Measurements from ENCODE around the gene ZSCAN23. TPM values are rescaled to one million over a fixed set of nuclear protein-coding genes. Genes with fewer than 3 reads are reported as not detected.

The ZSCAN23 gene
- total and polyA plus RNA-seq, 9 of the 15 experiments (the other 6 are each of a cell fraction or from before 2014, with no cell fraction given): 0.05 to 0.29 (median 0.21) TPM; not detected in 1

GRCh38 chr6:28489366-28490204 lies 46.3 kb upstream of the ZSCAN23 start (continued):
- TF ChIP-seq ZNF277 (CRISPR knock-in tag; IDR thresholded peaks at IDR 0.05; ENCODE audit: borderline replicate concordance) (no peak), CSDE1 (IDR thresholded peaks at IDR 0.05) (no peak; a peak in 1 of 4 replicates), TGIF2 (CRISPR knock-in tag; IDR thresholded peaks at IDR 0.05) (no peak; the same call in 1 of the 2 replicates), MCM2 (IDR thresholded peaks at IDR 0.05; ENCODE audit: low read depth) (no peak), BHLHE40 (IDR thresholded peaks at IDR 0.05; ENCODE audit: low read length) (peak; percentile 87), ARID2 (IDR thresholded peaks at IDR 0.05) (0 out of 2 replicates have a peak, but pooled peaks have one; percentile 23), ZNF124 (CRISPR knock-in tag; IDR thresholded peaks at IDR 0.05) (no peak), ZFP91 (CRISPR knock-in tag; IDR thresholded peaks at IDR 0.05) (no peak), HSF4 (CRISPR knock-in tag; IDR thresholded peaks at IDR 0.05; ENCODE audit: borderline replicate concordance) (no peak), TFE3 (CRISPR knock-in tag; IDR thresholded peaks at IDR 0.05) (peak; percentile 94), NONO (IDR thresholded peaks at IDR 0.05; ENCODE audit: low read depth in 2 of 2, low read length in 1 of 2) (peak; percentile 38 to 43; a peak in 1 of 4 replicates), CEBPZ (IDR thresholded peaks at IDR 0.05; ENCODE audit: borderline replicate concordance, low read depth, low read length) (no peak), NR2C2 (CRISPR knock-in tag; IDR thresholded peaks at IDR 0.05) (no peak), NR2C2 (tag; IDR thresholded peaks at IDR 0.05) (peak; percentile 84), SNIP1 (IDR thresholded peaks at IDR 0.05; ENCODE audit: low read depth) (peak; percentile 53; the same call in 1 of the 2 replicates), CHAMP1 (IDR thresholded peaks at IDR 0.05) (no peak)
